Measurements from ENCODE around the gene LRP1B.
"Not testable (repeated sequence)": the region's sequence is repeated elsewhere in the genome, so short reads cannot be mapped to it uniquely, and the experiment has no call there.

The LRP1B gene

GRCh38 chr2:141201016-141201565, 929.7 kb downstream of the LRP1B start:
- no peak for DNase-seq

GRCh38 chr2:141200191-141200590, 930.6 kb downstream of the LRP1B start:
- no peak for DNase-seq

GRCh38 chr2:141199711-141200110, 931.1 kb downstream of the LRP1B start:
- no peak for DNase-seq

GRCh38 chr2:141195087-141195486, 935.7 kb downstream of the LRP1B start:
- DNase-seq, result no peak

- DNase-seq, result peak; percentile 0
Measured at GRCh38 chr2:141187075-141187439, 943.8 kb downstream of the LRP1B start.

GRCh38 chr2:141186413-141187074, 944.3 kb downstream of the LRP1B start:
- no peak for DNase-seq

- no peak for DNase-seq
Measured at GRCh38 chr2:141182246-141182645, 948.6 kb downstream of the LRP1B start.

- not testable (repeated sequence) for DNase-seq
Measured at GRCh38 chr2:141169117-141169516, 961.7 kb downstream of the LRP1B start.

- DNase-seq, result no peak
Measured at GRCh38 chr2:141162314-141162713, 968.5 kb downstream of the LRP1B start.

- no peak for DNase-seq
Measured at GRCh38 chr2:141151611-141152286, 979.1 kb downstream of the LRP1B start.

- DNase-seq, result no peak
Measured at GRCh38 chr2:141142025-141142424, 988.8 kb downstream of the LRP1B start.

- no peak for DNase-seq
Measured at GRCh38 chr2:141137122-141137693, 993.6 kb downstream of the LRP1B start.

GRCh38 chr2:141133883-141134282, 996.9 kb downstream of the LRP1B start:
- no peak for DNase-seq

- DNase-seq, result no peak
Measured at GRCh38 chr2:141125432-141125831, 1005.4 kb downstream of the LRP1B start.

GRCh38 chr2:141118836-141119235, 1012.0 kb downstream of the LRP1B start:
- DNase-seq, result no peak

GRCh38 chr2:141113301-141113700, 1017.5 kb downstream of the LRP1B start:
- no peak for DNase-seq

GRCh38 chr2:141109633-141110032, 1021.2 kb downstream of the LRP1B start:
- DNase-seq, result no peak

- DNase-seq, result no peak
Measured at GRCh38 chr2:141105763-141106162, 1025.1 kb downstream of the LRP1B start.

GRCh38 chr2:141103216-141103615, 1027.6 kb downstream of the LRP1B start:
- no peak for DNase-seq

- no peak for DNase-seq
Measured at GRCh38 chr2:141079231-141079630, 1051.6 kb downstream of the LRP1B start.

GRCh38 chr2:141075753-141076152, 1055.1 kb downstream of the LRP1B start:
- no peak for DNase-seq

- DNase-seq, result no peak
Measured at GRCh38 chr2:141068053-141068682, 1062.6 kb downstream of the LRP1B start.

- DNase-seq, result no peak
Measured at GRCh38 chr2:141065042-141065441, 1065.8 kb downstream of the LRP1B start.

- DNase-seq, result no peak
Measured at GRCh38 chr2:141063406-141063805, 1067.4 kb downstream of the LRP1B start.

Data from NCI-H1092 (cell line).